Skeletal muscle satellite cell (primary cell): ENCODE results near the gene NPAS4.
"Not testable (repeated sequence)": the region's sequence is repeated elsewhere in the genome, so short reads cannot be mapped to it uniquely, and the experiment has no call there.

Source experiments
- H3K27me3 ChIP-seq: 2 replicates; pipeline ENCODE4 v1.7.0; 2013; ENCODE audit warnings: low read length; ENCODE audit not compliant: control insufficient read depth, insufficient read depth
- H3K36me3 ChIP-seq: 2 replicates; pipeline ENCODE4 v1.7.0; 2013; ENCODE audit warnings: mild to moderate bottlenecking, control low read depth, low read length; ENCODE audit not compliant: insufficient read depth
- H3K4me1 ChIP-seq: 2 replicates; pipeline ENCODE4 v1.7.0; 2013; ENCODE audit warnings: low read length; ENCODE audit not compliant: control insufficient read depth, insufficient read depth
- H3K4me2 ChIP-seq: 2 replicates; pipeline ENCODE4 v1.7.0; 2013; ENCODE audit warnings: mild to moderate bottlenecking, low read length
- H3K4me3 ChIP-seq: 2 replicates; pipeline ENCODE4 v1.7.0; 2013; ENCODE audit warnings: low read length
- H3K9ac ChIP-seq: 2 replicates; pipeline ENCODE4 v1.7.0; 2013; ENCODE audit warnings: mild to moderate bottlenecking, low read depth, low read length, moderate library complexity
- H3K9me3 ChIP-seq: replicated peaks from 2 replicates; pipeline ENCODE4 v1.7.0; 2013; ENCODE audit warnings: mild to moderate bottlenecking, control low read depth, low read length

NPAS4 gene

DNA sequence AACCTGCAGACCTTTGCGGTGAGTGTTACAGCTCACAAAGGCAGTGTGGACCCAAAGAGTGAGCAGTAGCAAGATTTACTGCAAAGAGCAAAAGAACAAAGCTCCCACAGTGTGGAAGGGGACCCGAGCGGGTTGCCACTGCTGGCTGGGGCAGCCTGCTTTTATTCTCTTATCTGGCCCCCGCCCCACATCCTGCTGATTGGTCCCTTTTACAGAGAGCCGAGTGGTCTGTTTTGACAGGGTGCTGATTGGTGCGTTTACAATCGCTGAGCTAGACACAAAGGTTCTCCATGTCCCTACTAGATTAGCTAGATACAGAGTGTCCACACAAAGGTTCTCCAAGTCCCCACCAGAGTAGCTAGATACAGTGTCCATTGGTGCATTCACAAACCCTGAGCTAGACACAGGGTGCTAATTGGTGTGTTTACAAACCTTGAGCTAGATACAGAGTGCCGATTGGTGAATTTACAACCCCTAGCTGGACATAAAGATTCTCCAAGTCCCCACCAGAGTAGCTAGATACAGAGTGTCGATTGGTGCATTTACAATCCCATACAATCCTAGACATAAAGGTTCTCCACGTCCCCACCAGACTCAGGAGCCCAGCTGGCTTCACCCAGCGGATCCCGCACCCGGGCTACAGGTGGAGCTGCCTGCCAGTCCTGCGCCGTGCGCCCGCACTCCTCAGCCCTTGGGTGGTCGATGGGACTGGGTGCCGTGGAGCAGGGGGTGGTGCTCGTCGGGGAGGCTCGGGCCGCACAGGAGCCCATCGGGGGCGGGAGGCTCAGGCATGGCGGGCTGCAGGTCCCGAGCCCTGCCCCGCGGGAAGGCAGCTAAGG lies 19.5 kb downstream of the NPAS4 start:
- not testable (repeated sequence) for H3K4me3 ChIP-seq, H3K4me2 ChIP-seq, H3K36me3 ChIP-seq, H3K9me3 ChIP-seq, H3K9ac ChIP-seq, H3K27me3 ChIP-seq
- H3K4me1 ChIP-seq: peaks cover 21% of the 10 kb centered on the region

DNA sequence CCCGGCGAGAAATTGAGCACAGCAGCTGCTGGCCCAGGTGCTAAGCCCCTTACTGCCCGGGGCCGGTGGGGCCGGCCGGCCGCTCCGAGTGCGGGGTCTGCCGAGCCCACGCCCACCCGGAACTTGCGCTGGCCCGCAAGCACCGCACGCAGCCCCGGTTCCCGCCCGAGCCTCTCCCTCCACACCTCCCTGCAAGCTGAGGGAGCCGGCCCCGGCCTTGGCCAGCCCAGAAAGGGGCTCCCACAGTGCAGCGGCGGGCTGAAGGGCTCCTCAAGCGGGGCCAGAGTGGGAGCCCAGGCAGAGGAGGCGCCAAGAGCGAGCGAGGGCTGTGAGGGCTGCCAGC lies 20.1 kb downstream of the NPAS4 start:
- H3K9me3 ChIP-seq, H3K4me2 ChIP-seq, H3K9ac ChIP-seq, H3K4me3 ChIP-seq, H3K27me3 ChIP-seq, H3K36me3 ChIP-seq: not testable (repeated sequence)
- H3K4me1 ChIP-seq: peaks cover 21% of the 10 kb centered on the region

DNA sequence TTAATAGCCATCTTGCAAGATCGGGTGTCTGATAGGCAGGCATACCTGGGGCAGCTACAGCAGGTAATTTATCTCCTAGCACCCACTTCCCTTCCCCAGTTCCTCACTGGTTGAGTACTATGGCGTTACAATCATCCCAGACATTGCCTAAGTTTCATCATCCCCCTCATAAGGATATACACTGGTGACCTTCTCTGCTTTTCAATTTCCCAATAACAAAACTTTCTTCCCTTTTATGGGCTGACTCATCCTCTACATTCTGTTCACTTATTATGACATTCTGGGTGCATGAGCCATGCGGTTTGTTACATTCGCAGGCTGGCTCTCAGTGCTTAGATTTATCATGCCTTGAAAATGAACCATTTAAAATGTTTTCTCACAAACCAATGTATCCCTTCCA lies 22.8 kb downstream of the NPAS4 start:
- Histone ChIP-seq H3K4me2 (peak overlapping the region; percentile 48), H3K4me1 (peaks cover 15% of the 10 kb centered on the region), H3K9me3 (peaks cover 8% of the 10 kb centered on the region), H3K4me3 (no peak overlapping the region), H3K36me3 (no peaks in the 10 kb centered on the region), H3K9ac (peak overlapping the region; percentile 26), H3K27me3 (peaks cover 27% of the 10 kb centered on the region)

DNA sequence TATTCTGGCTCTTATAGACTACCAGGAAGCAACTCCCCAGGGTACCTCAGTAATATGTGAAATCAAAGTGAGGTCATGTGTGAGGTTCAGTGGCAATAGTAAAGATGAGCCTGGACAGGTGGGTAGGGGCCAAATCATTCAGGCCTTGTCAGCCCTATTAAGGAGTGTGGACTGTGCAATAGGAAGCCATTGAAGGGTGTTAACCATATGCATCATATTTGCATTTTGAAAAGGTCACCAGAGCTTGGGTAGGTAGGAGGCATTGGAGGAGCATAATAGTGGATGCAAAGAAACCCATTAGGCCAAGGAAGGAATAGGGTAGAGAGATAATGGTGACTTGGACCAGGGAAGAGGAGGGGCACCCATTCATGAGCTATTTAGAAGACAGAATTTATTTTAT lies 26.2 kb downstream of the NPAS4 start:
- Histone ChIP-seq H3K36me3 (no peaks in the 10 kb centered on the region), H3K4me3 (no peak overlapping the region), H3K9me3 (peaks cover 8% of the 10 kb centered on the region)

DNA sequence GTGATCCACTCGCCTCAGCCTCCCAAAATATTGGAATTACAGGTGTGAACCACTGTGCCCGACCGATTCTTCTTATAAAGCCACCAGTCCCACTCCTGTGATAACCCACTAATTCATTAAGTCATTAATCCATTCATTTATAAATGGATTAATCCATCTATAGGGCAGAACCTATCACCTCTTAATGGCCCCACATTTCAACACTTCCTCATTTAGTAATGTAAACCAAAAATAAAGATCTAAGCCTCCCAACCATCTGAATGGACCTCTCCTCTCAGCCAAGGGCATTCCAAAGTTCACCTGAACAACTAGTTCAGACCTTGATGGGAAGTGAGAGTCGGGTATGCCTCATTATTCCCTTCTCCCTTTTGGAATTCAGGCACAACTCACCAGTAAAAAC lies 27.7 kb downstream of the NPAS4 start:
- H3K27me3 ChIP-seq: peaks cover 58% of the 10 kb centered on the region
- no peaks in the 10 kb centered on the region for H3K36me3 ChIP-seq
- no peak overlapping the region for H3K4me2 ChIP-seq
- no peaks in the 10 kb centered on the region for H3K9me3 ChIP-seq
- no peak overlapping the region for H3K4me3 ChIP-seq
- peaks cover 8% of the 10 kb centered on the region for H3K4me1 ChIP-seq
- H3K9ac ChIP-seq: no peak overlapping the region

More for the DNA sequence above, 26.2 kb downstream of the NPAS4 start:
- Histone ChIP-seq H3K4me2 (no peak overlapping the region), H3K4me1 (peaks cover 15% of the 10 kb centered on the region), H3K27me3 (peaks cover 51% of the 10 kb centered on the region), H3K9ac (no peak overlapping the region)

DNA sequence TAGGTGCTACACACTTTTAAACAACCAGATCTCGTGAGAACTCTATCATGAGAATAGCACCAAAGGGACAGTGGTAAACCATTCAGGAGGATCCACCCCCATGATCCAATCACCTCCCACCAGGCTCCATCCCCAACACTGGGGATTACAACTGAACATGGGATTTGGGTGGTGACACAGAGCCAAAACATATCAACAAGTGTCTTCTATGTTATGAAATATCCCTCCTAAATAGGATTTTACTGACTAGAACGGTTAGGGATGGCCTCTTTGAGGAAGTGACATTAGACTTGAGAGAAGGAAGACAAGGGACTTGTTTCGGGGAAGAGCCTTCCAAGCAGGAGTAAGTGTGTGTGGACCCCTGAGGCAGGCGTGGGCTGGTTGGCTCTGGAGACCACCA lies 29.7 kb downstream of the NPAS4 start:
- Histone ChIP-seq H3K4me1 (no peaks in the 10 kb centered on the region), H3K4me3 (no peak overlapping the region), H3K27me3 (peaks cover 71% of the 10 kb centered on the region)

DNA sequence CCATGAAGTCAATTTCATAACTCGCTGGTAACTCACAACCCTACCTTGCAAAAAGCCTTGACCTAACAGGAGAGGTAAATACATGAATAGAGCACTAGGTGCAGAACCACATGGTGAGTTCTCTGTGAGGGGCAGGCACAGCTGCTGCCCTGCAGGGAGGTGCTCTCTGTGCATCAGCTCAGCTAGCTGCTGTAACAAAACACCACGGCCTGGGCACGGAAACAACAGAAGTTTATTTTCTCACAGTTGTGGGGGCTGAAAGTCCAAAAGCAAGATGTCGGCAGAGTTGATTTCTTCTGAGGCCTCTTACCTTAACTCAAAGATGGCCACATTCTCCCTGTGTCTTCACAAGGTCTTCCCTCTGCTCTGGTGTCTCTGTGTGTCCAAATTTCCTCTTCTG lies 30.8 kb downstream of the NPAS4 start:
- Histone ChIP-seq H3K27me3 (peaks cover 70% of the 10 kb centered on the region), H3K9ac (no peak overlapping the region), H3K9me3 (no peaks in the 10 kb centered on the region), H3K4me3 (no peak overlapping the region), H3K4me1 (no peaks in the 10 kb centered on the region), H3K36me3 (no peaks in the 10 kb centered on the region), H3K4me2 (no peak overlapping the region)

More for the DNA sequence above, 29.7 kb downstream of the NPAS4 start:
- no peaks in the 10 kb centered on the region for H3K36me3 ChIP-seq
- H3K9ac ChIP-seq: no peak overlapping the region
- H3K9me3 ChIP-seq: no peaks in the 10 kb centered on the region
- no peak overlapping the region for H3K4me2 ChIP-seq

DNA sequence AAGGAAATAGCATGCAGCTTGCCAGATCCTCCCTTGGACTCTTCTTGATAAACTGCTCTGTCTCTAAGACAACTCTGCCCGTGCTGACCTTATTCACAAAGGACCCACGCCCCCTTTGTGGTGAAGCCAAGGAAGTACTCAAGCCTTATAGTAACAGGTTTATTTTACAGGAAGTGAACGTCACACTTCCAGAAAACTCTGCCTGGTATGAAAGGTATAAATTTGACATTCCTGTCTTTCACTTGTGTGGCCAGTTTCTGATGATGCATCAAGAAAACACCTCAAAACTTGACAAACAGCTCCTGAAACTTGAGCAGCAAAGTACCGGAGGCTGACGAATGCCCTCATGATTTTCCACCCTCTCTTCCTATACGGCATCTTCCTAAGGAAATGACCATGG lies 33.4 kb downstream of the NPAS4 start:
- no peaks in the 10 kb centered on the region for H3K36me3 ChIP-seq
- no peak overlapping the region for H3K4me3 ChIP-seq
- H3K4me1 ChIP-seq: no peaks in the 10 kb centered on the region
- H3K9me3 ChIP-seq: no peaks in the 10 kb centered on the region
- H3K4me2 ChIP-seq: no peak overlapping the region
- H3K9ac ChIP-seq: no peak overlapping the region
- peaks cover 53% of the 10 kb centered on the region for H3K27me3 ChIP-seq

DNA sequence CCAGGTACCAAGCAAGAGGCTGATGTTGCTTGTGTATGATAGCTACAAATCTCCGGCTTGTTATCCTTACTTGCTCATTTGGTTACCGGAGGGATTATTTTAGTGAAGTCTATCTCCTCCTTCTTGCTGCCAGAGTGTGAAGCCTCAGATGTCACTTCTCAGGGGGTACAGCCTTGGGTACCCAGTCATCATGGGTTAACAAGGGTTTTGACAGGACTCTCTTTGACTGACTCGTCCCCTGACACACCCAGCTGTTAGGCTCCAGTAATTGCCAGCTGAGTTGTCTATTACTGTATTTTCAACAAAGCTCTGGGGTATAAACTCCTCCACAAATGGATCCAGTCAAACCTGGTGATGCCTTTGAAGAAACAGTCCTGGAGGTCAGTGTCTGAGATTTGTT lies 34.0 kb downstream of the NPAS4 start:
- Histone ChIP-seq H3K36me3 (no peaks in the 10 kb centered on the region), H3K4me3 (no peak overlapping the region), H3K27me3 (peaks cover 53% of the 10 kb centered on the region), H3K4me1 (no peaks in the 10 kb centered on the region), H3K9me3 (no peaks in the 10 kb centered on the region), H3K4me2 (no peak overlapping the region), H3K9ac (no peak overlapping the region)

DNA sequence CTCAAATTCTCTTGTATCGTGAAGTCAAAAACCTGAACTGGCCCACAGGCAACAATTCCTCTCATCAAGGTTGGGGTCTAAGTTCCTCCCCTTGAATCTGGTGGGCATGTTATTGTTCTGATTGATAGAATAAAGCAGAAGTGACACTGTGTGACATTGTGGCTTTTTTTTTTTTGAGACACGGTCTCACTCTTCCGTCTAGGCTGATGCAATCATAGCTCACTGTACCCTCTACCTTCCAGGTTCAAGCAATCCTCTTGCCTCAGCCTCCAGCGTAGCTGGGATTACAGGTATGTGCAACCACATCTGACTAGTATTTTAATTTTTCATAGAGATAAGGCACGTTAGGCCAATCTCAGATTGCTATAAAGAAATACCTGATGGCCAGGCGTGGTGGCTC lies 37.0 kb downstream of the NPAS4 start:
- Histone ChIP-seq H3K27me3 (peaks cover 30% of the 10 kb centered on the region), H3K4me2 (no peak overlapping the region), H3K4me3 (no peak overlapping the region), H3K36me3 (no peaks in the 10 kb centered on the region), H3K4me1 (no peaks in the 10 kb centered on the region), H3K9ac (no peak overlapping the region), H3K9me3 (no peaks in the 10 kb centered on the region)

DNA sequence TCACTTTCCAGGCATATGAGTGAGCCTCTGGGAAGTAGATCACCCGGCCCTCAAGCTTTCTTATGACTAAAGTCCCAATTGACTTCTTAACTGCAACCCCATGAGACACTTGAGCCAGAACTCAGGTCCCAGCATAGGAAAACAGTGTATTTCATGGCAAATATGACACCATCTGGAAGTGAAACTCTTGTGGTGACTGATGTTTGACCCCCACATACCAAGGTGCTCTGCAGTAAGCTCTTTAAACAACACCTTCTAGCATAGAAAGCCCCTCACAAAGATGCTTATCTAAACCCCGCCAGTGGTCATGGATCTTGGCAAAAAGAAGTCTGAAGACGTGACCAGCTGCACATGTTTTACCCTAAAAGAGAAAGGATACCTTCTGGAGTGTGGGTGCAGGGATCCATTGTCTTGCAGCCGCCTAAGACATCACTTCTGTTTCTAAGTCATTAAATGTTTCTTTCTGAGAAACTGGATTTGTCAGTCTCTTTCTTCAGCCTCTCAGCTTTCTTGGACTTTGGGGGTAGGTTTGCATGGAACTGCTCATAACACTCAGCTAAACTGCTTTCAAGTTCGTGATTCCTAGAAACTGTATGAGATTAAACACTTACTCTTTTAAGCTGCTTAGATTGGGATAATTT lies 38.4 kb downstream of the NPAS4 start:
- H3K9me3 ChIP-seq: no peaks in the 10 kb centered on the region
- H3K4me1 ChIP-seq: no peaks in the 10 kb centered on the region
- H3K27me3 ChIP-seq: peaks cover 28% of the 10 kb centered on the region
- no peak overlapping the region for H3K9ac ChIP-seq
- no peaks in the 10 kb centered on the region for H3K36me3 ChIP-seq
- H3K4me2 ChIP-seq: no peak overlapping the region
- H3K4me3 ChIP-seq: no peak overlapping the region

DNA sequence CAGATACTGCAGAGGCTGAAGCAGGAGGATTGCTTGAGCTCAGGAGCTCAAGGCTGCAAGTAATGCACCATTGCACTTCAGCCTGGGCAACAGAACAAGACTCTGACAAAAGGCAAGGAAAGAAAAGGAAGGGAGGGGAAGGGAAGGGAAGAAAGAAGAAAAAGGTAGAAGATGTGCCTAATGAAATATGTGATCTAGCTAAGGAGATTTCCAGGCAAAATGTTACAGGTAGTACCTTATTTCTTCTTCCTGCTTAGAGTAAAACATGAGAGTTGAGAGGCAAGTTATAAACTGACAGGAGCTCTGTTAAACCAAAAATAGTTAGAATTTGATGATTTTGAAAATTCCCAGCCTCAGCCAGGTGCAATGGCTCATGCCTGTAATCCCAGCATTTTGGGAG lies 41.2 kb downstream of the NPAS4 start:
- no peaks in the 10 kb centered on the region for H3K36me3 ChIP-seq
- H3K4me3 ChIP-seq: no peak overlapping the region
- H3K4me1 ChIP-seq: no peaks in the 10 kb centered on the region
- H3K9me3 ChIP-seq: no peaks in the 10 kb centered on the region
- no peak overlapping the region for H3K4me2 ChIP-seq
- no peak overlapping the region for H3K9ac ChIP-seq
- H3K27me3 ChIP-seq: peaks cover 18% of the 10 kb centered on the region
